GM12891 (cell line): ENCODE measurements around the gene MUSTN1.

ENCODE experiments used
- POLR2A ChIP-seq: IDR thresholded peaks from 2 replicates; pipeline ENCODE4 v1.6.1; 2011; ENCODE audit warnings: low read depth, low read length, control low read depth
- POLR2AphosphoS5 ChIP-seq: IDR thresholded peaks from 2 replicates; pipeline ENCODE4 v1.6.1; 2011; ENCODE audit warnings: low read depth, low read length, control low read depth
- POU2F2 ChIP-seq: IDR thresholded peaks from 2 replicates; pipeline ENCODE4 v1.6.1; 2011; ENCODE audit warnings: low read depth, mild to moderate bottlenecking, control low read depth, low read length, moderate library complexity
- SPI1 ChIP-seq: IDR thresholded peaks from 2 replicates; pipeline ENCODE4 v1.6.1; 2011; ENCODE audit warnings: low read depth, low read length, control low read depth
- TAF1 ChIP-seq: IDR thresholded peaks from 2 replicates; pipeline ENCODE4 v1.6.1; 2011; ENCODE audit warnings: low read depth, low read length, control low read depth

DNA sequence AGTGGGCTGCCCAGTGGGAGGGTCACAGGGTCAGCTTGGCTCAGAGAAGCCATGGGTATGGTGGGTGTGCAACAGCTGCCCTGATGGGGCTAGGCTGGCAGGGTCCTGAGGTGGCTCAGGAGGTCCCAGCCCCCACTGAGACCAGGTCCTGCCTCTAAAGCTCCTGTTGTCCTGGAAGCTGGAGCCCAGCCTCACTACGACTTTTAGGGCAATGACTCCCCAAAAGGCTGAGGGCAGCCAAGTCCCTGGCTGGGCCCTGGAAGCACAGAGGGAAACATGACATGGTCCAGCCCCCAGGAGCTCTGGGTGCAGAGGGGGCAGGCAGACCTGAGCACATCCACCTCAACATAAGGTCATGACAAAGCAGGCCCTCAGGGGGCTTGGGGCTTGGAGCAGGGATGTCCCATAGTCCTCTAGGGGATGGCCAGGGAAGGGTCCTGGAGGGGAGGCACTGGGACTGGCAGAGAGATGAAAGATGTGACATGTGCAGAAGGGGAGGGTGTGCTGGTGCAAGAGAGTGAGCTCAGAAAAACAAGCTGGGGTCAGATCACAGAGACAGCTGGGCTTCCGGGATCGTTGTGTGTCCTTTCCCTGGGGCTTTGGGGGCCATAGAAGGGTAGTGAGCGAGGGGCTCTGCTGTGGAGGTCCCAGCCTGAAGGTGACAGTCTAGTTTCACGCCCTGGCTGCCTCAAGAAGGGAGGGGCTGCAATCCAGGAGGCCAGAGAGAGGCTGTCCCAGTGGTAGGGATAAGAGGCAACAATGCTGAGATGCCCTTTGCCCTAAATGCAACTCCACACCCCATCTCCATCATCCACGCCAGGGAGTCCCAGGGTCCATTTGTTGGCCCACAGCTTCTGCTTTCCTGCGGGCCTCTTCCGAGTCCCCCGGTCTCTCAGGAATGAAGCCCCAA lies 40.9 kb downstream of the MUSTN1 start:
- no peak for TF ChIP-seq POLR2A
- TF ChIP-seq POLR2AphosphoS5 = no peak
- TF ChIP-seq TAF1 = no peak
- no peak for TF ChIP-seq SPI1
- TF ChIP-seq POU2F2 = no peak
